H1 (cell line): Measurements from ENCODE around the gene CLUH. TPM values are rescaled to one million over a fixed set of nuclear protein-coding genes. Genes with fewer than 3 reads are reported as not detected.

Source experiments
- EP300 ChIP-seq, 2 experiments: IDR thresholded peaks; 1 replicate in 1 of 2; 2 replicates in 1 of 2; pipeline ENCODE4 v1.6.1; 2011 to 2012; ENCODE audit warnings: low read depth in 2 of 2, low read length in 2 of 2, mild to moderate bottlenecking in 2 of 2, borderline replicate concordance in 1 of 2, inconsistent platforms in 1 of 2, moderate library complexity in 1 of 2
- JUN ChIP-seq: IDR thresholded peaks from 2 replicates; pipeline ENCODE4 v1.6.1; 2011; ENCODE audit warnings: low read depth, mild to moderate bottlenecking, improper control_type of control experiment, low read length
- KDM5A ChIP-seq: fragments of 200-600 bp; IDR thresholded peaks from 2 replicates; pipeline ENCODE4 v1.7.1; 2012; ENCODE audit warnings: mild to moderate bottlenecking, low read length, inconsistent platforms, mixed read lengths
- SIN3A ChIP-seq, 2 experiments: IDR thresholded peaks in 1 of 2; conservative IDR thresholded peaks in 1 of 2; 2 replicates each; pipeline ENCODE4 v1.6.1; 2011 to 2012; ENCODE audit warnings: low read length in 2 of 2, improper control_type of control experiment in 1 of 2, low read depth in 1 of 2, mild to moderate bottlenecking in 1 of 2
- SIRT6 ChIP-seq: IDR thresholded peaks from one replicate; pipeline ENCODE4 v1.7.1; 2012; ENCODE audit warnings: low read length, inconsistent platforms
- SP1 ChIP-seq: IDR thresholded peaks from 2 replicates; pipeline ENCODE4 v1.6.1; 2011; ENCODE audit warnings: low read depth, low read length
- YY1 ChIP-seq: IDR thresholded peaks from 2 replicates; pipeline ENCODE4 v1.6.1; 2011; ENCODE audit warnings: low read depth, mild to moderate bottlenecking, low read length
- polyA plus RNA-seq, 7 experiments: library from polyadenylated mRNA; depleted of rRNA in 3 of 7; stranded (reverse) in 5 of 7; unstranded in 2 of 7; fragments of >200 nt in 5 of 7; fragments of 200-250 nt in 2 of 7; gene quantifications; 1 replicate in 5 of 7; 2 replicates in 1 of 7; 4 replicates in 1 of 7; pipeline versions ENCODE4 v1.2.1 to v1.2.3, GENCODE V29; 2011 to 2013; ENCODE audit warnings: missing spikeins in 2 of 7, mixed read lengths in 2 of 7
- total RNA-seq: library from RNA; stranded (reverse); fragmentation: NEBNext Ultra II Directional; extraction: Animal tissue kit (Norgen Biotek cat#: 25700); gene quantifications from 2 replicates; pipeline ENCODE4 v1.2.1, GENCODE V29; 2021

Gene CLUH
- total and polyA plus RNA-seq, 2 of the 8 experiments (the other 6 are each of a cell fraction or from before 2014, with no cell fraction given), result 33.6 to 98.6 TPM

- TF ChIP-seq JUN (no peak), YY1 (no peak), KDM5A (no peak), EP300 (IDR thresholded peaks at IDR 0.05; ENCODE audit: borderline replicate concordance in 1 of 2, low read depth in 2 of 2, low read length in 2 of 2) (no peak), SIRT6 (no peak), SIN3A (conservative IDR thresholded peaks at IDR 0.05 in 1 of 2, IDR thresholded peaks at IDR 0.05 in 1 of 2; ENCODE audit: low read depth in 1 of 2, low read length in 2 of 2) (no peak), SP1 (no peak)
Measured at GRCh38 chr17:2704890-2705248, 6.7 kb downstream of the CLUH start (continued).
